BLaER1 treated with 17β-estradiol and CSF1 and Interleukin-3, amounts not matched to agents 10 nM and 100 nM (cell line): ENCODE measurements around the gene NCKIPSD.

Source experiments
- H3K27ac ChIP-seq, 11 experiments: shearing (Covaris generic); formaldehyde crosslinking; 2 replicates each; pipeline ENCODE4 v1.8.1; 2022
- H3K27me3 ChIP-seq, 11 experiments: shearing (Covaris generic); formaldehyde crosslinking; 2 replicates each; pipeline ENCODE4 v1.8.1; 2022
- H3K36me3 ChIP-seq, 11 experiments: shearing (Covaris generic); formaldehyde crosslinking; 2 replicates each; pipeline ENCODE4 v1.8.1; 2022
- H3K4me1 ChIP-seq, 10 experiments: shearing (Covaris generic); formaldehyde crosslinking; 2 replicates each; pipeline ENCODE4 v1.8.1; 2022
- H3K4me2 ChIP-seq, 11 experiments: shearing (Covaris generic); formaldehyde crosslinking; 2 replicates each; pipeline ENCODE4 v1.8.1; 2022
- H3K4me3 ChIP-seq, 10 experiments: shearing (Covaris generic); formaldehyde crosslinking; 2 replicates each; pipeline ENCODE4 v1.8.1; 2022
- H3K9ac ChIP-seq, 11 experiments: shearing (Covaris generic); formaldehyde crosslinking; 2 replicates each; pipeline ENCODE4 v1.8.1; 2022
- H3K9me3 ChIP-seq, 11 experiments: shearing (Covaris generic); formaldehyde crosslinking; replicated peaks in 1 of 11; 2 replicates each; pipeline ENCODE4 v1.8.1; 2022
- H4K20me1 ChIP-seq, 11 experiments: shearing (Covaris generic); formaldehyde crosslinking; 2 replicates each; pipeline ENCODE4 v1.8.1; 2022
- Cebpa-rat ChIP-seq, 11 experiments: shearing (Covaris generic); IDR thresholded peaks; 2 replicates each; pipeline ENCODE4 v1.8.1; 2022

Gene NCKIPSD

GRCh38 chr3:48690846-48691458, 5.2 kb upstream of the NCKIPSD start:
- Histone ChIP-seq H3K36me3 (peaks cover 87 to 93% (median 90%) of the 10 kb centered on the region in 11 experiments), H3K9me3 (no peaks in the 10 kb centered on the region), H3K9ac (no peak overlapping the region), H3K27ac (no peak overlapping the region), H3K4me2 (no peak overlapping the region), H3K27me3 (no peaks in the 10 kb centered on the region), H3K4me1 (peaks cover 21 to 38% (median 32%) of the 10 kb centered on the region in 10 experiments), H4K20me1 (peaks cover 45 to 100% (median 100%) of the 10 kb centered on the region in 11 experiments), H3K4me3 (no peak overlapping the region)
- no peak for TF ChIP-seq Cebpa-rat (IDR thresholded peaks at IDR 0.05)

DNA sequence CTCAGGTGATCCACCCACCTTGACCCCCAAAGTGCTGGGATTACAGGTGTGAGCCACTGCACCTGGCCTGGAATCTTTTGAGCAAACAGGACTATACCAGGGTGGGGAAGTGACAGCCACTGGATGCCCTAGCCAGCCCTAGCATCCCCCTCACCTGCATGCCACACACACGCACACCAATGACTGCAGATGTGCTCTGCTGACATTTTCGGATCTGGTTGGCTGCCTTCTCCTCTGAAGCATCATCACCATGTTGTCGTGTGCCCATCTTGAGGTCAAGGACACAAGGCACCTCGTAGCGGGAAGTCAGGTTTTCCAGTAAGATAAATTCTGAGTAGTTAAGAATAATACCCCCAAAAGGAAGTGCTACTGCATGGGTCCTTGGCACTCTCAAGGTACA, 3.7 kb upstream of the NCKIPSD start:
- no peaks in the 10 kb centered on the region for H3K9me3 ChIP-seq

GRCh38 chr3:48688737-48689075, 3.0 kb upstream of the NCKIPSD start:
- Histone ChIP-seq H3K36me3 (peaks cover 66 to 71% (median 68%) of the 10 kb centered on the region in 11 experiments), H3K27ac (no peak overlapping the region), H3K4me3 (no peak overlapping the region), H3K4me2 (peak overlapping the region in 2 of 11 experiments; percentile 98 to 99; a peak in 1 of 22 replicates), H3K9me3 (no peaks in the 10 kb centered on the region), H3K4me1 (peaks cover 33 to 54% (median 46%) of the 10 kb centered on the region in 10 experiments), H4K20me1 (peaks cover 29 to 89% (median 86%) of the 10 kb centered on the region in 11 experiments), H3K27me3 (no peaks in the 10 kb centered on the region), H3K9ac (no peak overlapping the region)
- TF ChIP-seq Cebpa-rat (IDR thresholded peaks at IDR 0.05): no peak

More for the DNA sequence above, 3.7 kb upstream of the NCKIPSD start:
- Histone ChIP-seq H3K4me3 (no peak overlapping the region), H3K36me3 (peaks cover 73 to 77% (median 75%) of the 10 kb centered on the region in 11 experiments), H3K27me3 (no peaks in the 10 kb centered on the region), H3K27ac (no peak overlapping the region), H4K20me1 (peaks cover 30 to 89% (median 86%) of the 10 kb centered on the region in 11 experiments), H3K4me2 (no peak overlapping the region), H3K9ac (no peak overlapping the region), H3K4me1 (peaks cover 26 to 48% (median 39%) of the 10 kb centered on the region in 10 experiments)
- TF ChIP-seq Cebpa-rat (IDR thresholded peaks at IDR 0.05): no peak

- Histone ChIP-seq H3K27me3 (no peaks in the 10 kb centered on the region), H3K4me2 (peak overlapping the region in 9 of 11 experiments; percentile 93 to 99 (median 98); a peak in 17 of 22 replicates), H3K27ac (no peak overlapping the region), H3K4me1 (peaks cover 38 to 60% (median 51%) of the 10 kb centered on the region in 10 experiments), H3K4me3 (no peak overlapping the region), H3K9ac (0 out of 22 replicates have a peak overlapping the region, but pooled peaks of 1 of the 11 experiments have one; percentile 10), H3K9me3 (no peaks in the 10 kb centered on the region), H3K36me3 (peaks cover 62 to 65% (median 63%) of the 10 kb centered on the region in 11 experiments), H4K20me1 (peaks cover 29 to 89% (median 82%) of the 10 kb centered on the region in 11 experiments; a peak in 21 of 22 replicates)
- no peak for TF ChIP-seq Cebpa-rat (IDR thresholded peaks at IDR 0.05)
Observed at GRCh38 chr3:48688032-48688736, 2.5 kb upstream of the NCKIPSD start.

- H3K9me3 ChIP-seq: no peaks in the 10 kb centered on the region
- peaks cover 42 to 62% (median 54%) of the 10 kb centered on the region in 10 experiments for H3K4me1 ChIP-seq
- H4K20me1 ChIP-seq: peaks cover 27 to 86% (median 75%) of the 10 kb centered on the region in 11 experiments; a peak in 21 of 22 replicates
- H3K36me3 ChIP-seq: peaks cover 55 to 63% (median 62%) of the 10 kb centered on the region in 11 experiments
- H3K9ac ChIP-seq: peak overlapping the region; percentile 15 to 88 (median 81); a peak in 12 of 22 replicates
- no peak overlapping the region; a peak in 1 of 22 replicates for H3K27ac ChIP-seq
- no peak for TF ChIP-seq Cebpa-rat (IDR thresholded peaks at IDR 0.05)
- no peak overlapping the region for H3K4me3 ChIP-seq
- no peaks in the 10 kb centered on the region for H3K27me3 ChIP-seq
- H3K4me2 ChIP-seq: peak overlapping the region; percentile 92 to 99 (median 97)
Observed at GRCh38 chr3:48687220-48687678, 1.5 kb upstream of the NCKIPSD start.

DNA sequence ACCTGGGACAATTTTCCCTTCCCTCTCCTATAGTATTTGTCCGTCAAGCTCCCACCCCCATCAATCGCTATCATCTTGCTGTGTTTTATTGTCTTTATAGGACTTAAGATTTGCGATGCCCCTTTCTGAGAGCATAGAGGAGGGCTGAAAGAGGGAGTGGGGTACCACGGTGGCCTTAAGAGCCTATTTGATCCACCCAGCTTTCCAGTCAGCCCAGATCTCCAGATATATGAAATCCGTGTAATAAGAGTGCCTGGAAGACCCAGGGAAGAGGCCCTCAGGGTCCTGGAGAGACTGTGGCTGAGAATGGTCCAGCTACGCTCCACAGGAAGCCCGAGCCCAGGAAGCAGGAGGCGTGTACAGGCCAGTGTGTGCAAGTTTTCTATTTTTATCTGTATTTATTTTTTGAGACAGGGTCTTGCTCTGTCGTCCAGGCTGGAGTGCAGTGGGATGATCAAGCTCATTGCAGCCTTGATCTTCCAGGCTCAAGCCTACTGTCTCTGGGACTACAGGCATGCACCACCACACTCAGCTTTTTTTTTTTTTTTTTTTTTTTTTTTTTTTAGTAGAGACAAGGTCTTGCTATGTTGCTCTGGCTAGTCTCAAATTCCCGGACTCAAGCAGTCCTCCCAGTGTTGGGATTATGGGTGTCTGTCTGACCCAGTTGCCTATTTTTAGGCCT, 964 bp upstream of the NCKIPSD start:
- Histone ChIP-seq H3K27me3 (no peaks in the 10 kb centered on the region), H3K4me3 (peak overlapping the region; percentile 66 to 100 (median 88); a peak in 15 of 20 replicates), H3K4me2 (peak overlapping the region; percentile 92 to 99 (median 97)), H3K27ac (peak overlapping the region in 5 of 11 experiments; percentile 34 to 78 (median 71); a peak in 7 of 22 replicates), H3K9ac (peak overlapping the region; percentile 46 to 88 (median 82); a peak in 21 of 22 replicates), H3K9me3 (no peaks in the 10 kb centered on the region), H3K4me1 (peaks cover 42 to 62% (median 54%) of the 10 kb centered on the region in 10 experiments), H4K20me1 (peaks cover 22 to 86% (median 73%) of the 10 kb centered on the region in 11 experiments; a peak in 21 of 22 replicates), H3K36me3 (peaks cover 55 to 63% (median 62%) of the 10 kb centered on the region in 11 experiments)
- TF ChIP-seq Cebpa-rat (IDR thresholded peaks at IDR 0.05): no peak

- H3K4me3 ChIP-seq: peak overlapping the region; percentile 66 to 100 (median 88)
- H3K27me3 ChIP-seq: no peaks in the 10 kb centered on the region
- peaks cover 48 to 67% (median 57%) of the 10 kb centered on the region in 10 experiments for H3K4me1 ChIP-seq
- peak overlapping the region; percentile 93 to 99 (median 97) for H3K4me2 ChIP-seq
- H3K9me3 ChIP-seq: no peaks in the 10 kb centered on the region
- no peak for TF ChIP-seq Cebpa-rat (IDR thresholded peaks at IDR 0.05)
- peaks cover 22 to 84% (median 60%) of the 10 kb centered on the region in 11 experiments; a peak in 21 of 22 replicates for H4K20me1 ChIP-seq
- peaks cover 54 to 63% (median 61%) of the 10 kb centered on the region in 11 experiments for H3K36me3 ChIP-seq
- peak overlapping the region; percentile 38 to 78 (median 71); a peak in 21 of 22 replicates for H3K27ac ChIP-seq
- H3K9ac ChIP-seq: peak overlapping the region; percentile 80 to 88 (median 82)
Observed at GRCh38 chr3:48685293-48685602, 467 bp downstream of the NCKIPSD start.

DNA sequence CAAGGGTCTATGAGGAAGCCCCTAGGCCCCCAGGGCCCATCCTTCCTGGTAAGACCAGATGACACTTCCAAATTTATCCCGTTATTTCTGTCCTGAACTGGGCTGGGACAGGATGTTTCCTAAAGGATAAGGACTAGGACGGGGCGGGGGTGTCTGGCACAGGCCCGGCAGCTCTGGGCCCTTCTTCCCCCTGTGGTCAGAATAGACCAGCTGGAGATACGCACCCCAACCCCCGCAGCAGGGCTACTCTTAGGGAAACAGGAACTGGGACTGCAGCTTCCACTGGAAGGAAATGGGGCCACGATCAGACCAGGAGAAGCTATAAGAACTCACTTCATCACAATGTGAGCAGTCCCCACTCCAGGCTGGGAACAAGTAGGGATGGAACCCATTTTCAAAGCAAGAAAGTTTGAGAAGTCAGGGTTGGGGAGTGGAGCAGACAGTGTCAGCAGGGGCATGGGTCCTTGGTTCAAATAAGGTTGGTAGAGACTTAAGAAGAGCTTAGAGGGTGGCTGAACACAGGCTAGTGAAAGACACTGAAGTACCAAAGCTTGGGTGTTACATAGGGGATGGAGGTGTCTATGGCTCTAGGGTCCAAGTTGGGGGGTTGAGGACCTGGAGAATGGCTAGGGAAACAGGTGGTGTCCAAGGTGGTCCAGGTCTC, 1.1 kb downstream of the NCKIPSD start:
- Histone ChIP-seq H3K36me3 (peaks cover 52 to 63% (median 61%) of the 10 kb centered on the region in 11 experiments), H3K27me3 (no peaks in the 10 kb centered on the region), H3K4me2 (peak overlapping the region; percentile 88 to 99 (median 96)), H3K4me1 (peaks cover 54 to 71% (median 62%) of the 10 kb centered on the region in 10 experiments), H3K9me3 (no peaks in the 10 kb centered on the region), H3K9ac (peak overlapping the region in 10 of 11 experiments; percentile 28 to 83 (median 52); a peak in 18 of 22 replicates), H4K20me1 (peaks cover 19 to 84% (median 54%) of the 10 kb centered on the region in 11 experiments; a peak in 21 of 22 replicates), H3K4me3 (peak overlapping the region; percentile 38 to 100 (median 88); a peak in 19 of 20 replicates), H3K27ac (peak overlapping the region in 7 of 11 experiments; percentile 7 to 52 (median 32); a peak in 10 of 22 replicates)
- TF ChIP-seq Cebpa-rat (IDR thresholded peaks at IDR 0.05): no peak
